GM19239 (cell line): ENCODE results near the gene IFIH1.

Experiments
- DNase-seq: peaks from one replicate; pipeline ENCODE4 v3.0.0; 2011; ENCODE audit warnings: low spot score; ENCODE audit not compliant: insufficient read length
- FAIRE-seq: peaks from 2 replicates; lab custom pipeline; 2011; peaks lifted over from hg19 to GRCh38; lab: Jason Lieb, UNC

The IFIH1 gene

GRCh38 chr2:162315938-162316337 lies 2.5 kb downstream of the IFIH1 start:
- DNase-seq (no peak), FAIRE-seq (peak; percentile 83)

- no peak for FAIRE-seq
- no peak for DNase-seq
Observed at GRCh38 chr2:162312853-162313252, 5.6 kb downstream of the IFIH1 start.

- DNase-seq (no peak), FAIRE-seq (peak; percentile 84)
Observed at GRCh38 chr2:162308747-162309503, 9.6 kb downstream of the IFIH1 start.

- DNase-seq: no peak
- FAIRE-seq: no peak
Observed at GRCh38 chr2:162305901-162306300, 12.6 kb downstream of the IFIH1 start.

- no peak for DNase-seq
Observed at GRCh38 chr2:162301877-162302276, 16.6 kb downstream of the IFIH1 start.

GRCh38 chr2:162301151-162301804 lies 17.2 kb downstream of the IFIH1 start:
- DNase-seq (no peak), FAIRE-seq (peak; percentile 92)

More at GRCh38 chr2:162301877-162302276, 16.6 kb downstream of the IFIH1 start:
- no peak for FAIRE-seq

- FAIRE-seq (no peak), DNase-seq (no peak)
Observed at GRCh38 chr2:162300266-162300665, 18.2 kb downstream of the IFIH1 start.

GRCh38 chr2:162298669-162299335 lies 19.7 kb downstream of the IFIH1 start:
- FAIRE-seq (no peak), DNase-seq (no peak)

- peak; percentile 78 for FAIRE-seq
- DNase-seq: no peak
Observed at GRCh38 chr2:162297925-162298552, 20.4 kb downstream of the IFIH1 start.

DNA sequence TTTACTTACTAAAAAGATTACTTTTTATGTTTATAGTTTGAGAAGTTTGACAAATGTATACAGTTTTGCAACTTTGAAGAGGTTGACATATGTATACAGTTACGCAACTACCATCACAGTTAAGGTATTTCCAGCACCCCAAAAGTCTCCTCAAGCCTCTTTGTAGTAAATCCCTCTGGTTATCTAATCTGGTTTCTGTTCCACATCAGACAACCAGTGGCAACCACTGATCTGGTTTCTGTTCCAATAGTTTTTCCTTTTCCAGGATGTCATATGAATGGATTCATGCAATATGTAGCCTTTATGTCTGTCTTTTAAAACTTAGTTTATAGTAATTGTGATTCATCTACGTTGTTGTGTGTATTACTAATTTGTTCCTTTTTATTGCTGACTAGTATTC lies 23.5 kb downstream of the IFIH1 start:
- no peak for FAIRE-seq
- DNase-seq: no peak

GRCh38 chr2:162293122-162293786 lies 25.2 kb downstream of the IFIH1 start:
- FAIRE-seq: no peak
- DNase-seq: no peak

DNA sequence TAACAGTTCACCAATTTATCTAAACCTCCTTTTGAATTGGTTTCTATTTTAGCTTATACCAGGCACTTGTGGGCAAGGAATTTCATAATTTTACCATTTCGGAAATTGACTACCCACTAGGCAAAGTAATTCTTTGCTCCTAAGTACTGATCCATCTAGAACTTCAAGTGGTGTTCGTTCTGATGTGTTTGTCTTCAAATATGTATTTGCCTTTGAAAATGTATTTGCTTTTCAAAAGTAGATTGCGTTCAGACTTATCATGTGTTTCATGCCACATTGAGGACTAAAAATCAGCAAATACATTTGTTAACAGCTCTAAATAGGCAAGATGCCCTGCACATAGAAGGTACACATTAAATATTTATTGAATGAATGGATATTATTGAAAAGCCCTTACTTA lies 26.7 kb downstream of the IFIH1 start:
- no peak for FAIRE-seq
- DNase-seq: no peak

- DNase-seq (no peak), FAIRE-seq (no peak)
Observed at GRCh38 chr2:162282765-162283425, 35.6 kb downstream of the IFIH1 start.

GRCh38 chr2:162280654-162281053 lies 37.8 kb downstream of the IFIH1 start:
- FAIRE-seq: no peak
- DNase-seq: no peak

GRCh38 chr2:162277381-162277780 lies 41.1 kb downstream of the IFIH1 start:
- no peak for FAIRE-seq

GRCh38 chr2:162267996-162268395 lies 50.5 kb downstream of the IFIH1 start:
- no peak for FAIRE-seq
- no peak for DNase-seq

More at GRCh38 chr2:162277381-162277780, 41.1 kb downstream of the IFIH1 start:
- no peak for DNase-seq

GRCh38 chr2:162267496-162267895 lies 51.0 kb downstream of the IFIH1 start:
- FAIRE-seq: no peak
- no peak for DNase-seq

DNA sequence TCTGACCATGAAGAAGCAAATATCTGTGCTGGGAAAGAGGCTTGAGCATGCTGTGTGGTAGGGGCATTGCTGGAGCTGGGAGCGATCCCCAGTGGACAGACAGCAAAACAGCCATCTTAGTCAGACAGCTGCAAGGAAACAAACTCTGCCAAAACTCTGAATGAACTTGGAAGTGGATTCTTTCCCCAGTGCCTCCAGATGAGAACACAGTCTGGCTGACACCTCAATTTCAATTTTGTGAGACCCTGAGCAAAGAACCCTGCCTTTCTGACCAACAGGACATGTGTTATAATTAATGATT lies 52.1 kb downstream of the IFIH1 start:
- no peak for FAIRE-seq
- DNase-seq: no peak

GRCh38 chr2:162265666-162266459 lies 52.6 kb downstream of the IFIH1 start:
- FAIRE-seq (no peak), DNase-seq (no peak)
